ENCODE measurements around the gene PPM1E. TPM values are rescaled to one million over a fixed set of nuclear protein-coding genes. Genes with fewer than 3 reads are reported as not detected.
"Not testable (repeated sequence)": the region's sequence is repeated elsewhere in the genome, so short reads cannot be mapped to it uniquely, and the experiment has no call there.

PPM1E gene
- total RNA-seq, 2 donors from 2014 or later, result 0.26 to 0.66 TPM

DNA sequence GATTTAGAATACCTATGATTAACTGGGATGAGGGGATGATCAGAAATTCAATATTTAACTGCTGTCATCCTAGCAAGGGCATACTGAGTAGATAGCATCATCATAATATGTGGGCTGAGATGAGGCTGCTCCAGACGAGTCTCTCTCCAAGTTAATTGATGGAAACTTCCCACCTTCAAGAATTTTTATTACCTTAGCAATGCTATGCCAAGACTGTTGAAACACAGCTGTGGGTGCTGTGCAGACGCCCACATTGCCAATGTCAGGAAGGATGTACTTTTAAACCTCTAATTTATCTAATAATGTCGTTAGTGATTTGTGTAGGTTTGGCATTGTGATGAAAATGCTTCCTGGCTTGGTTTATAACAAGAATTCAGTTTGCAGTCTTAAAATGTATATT lies 180.6 kb downstream of the PPM1E start:
- H3K4me1 ChIP-seq, result no peaks in the 10 kb centered on the region
- DNase-seq, result no peak
- no peaks in the 10 kb centered on the region for H3K36me3 ChIP-seq (replicated peaks in 1 of 2; ENCODE audit: insufficient read depth in 1 of 2, low read depth in 2 of 2)
- no peaks in the 10 kb centered on the region for H3K27me3 ChIP-seq
- TF ChIP-seq, protein P1, sequence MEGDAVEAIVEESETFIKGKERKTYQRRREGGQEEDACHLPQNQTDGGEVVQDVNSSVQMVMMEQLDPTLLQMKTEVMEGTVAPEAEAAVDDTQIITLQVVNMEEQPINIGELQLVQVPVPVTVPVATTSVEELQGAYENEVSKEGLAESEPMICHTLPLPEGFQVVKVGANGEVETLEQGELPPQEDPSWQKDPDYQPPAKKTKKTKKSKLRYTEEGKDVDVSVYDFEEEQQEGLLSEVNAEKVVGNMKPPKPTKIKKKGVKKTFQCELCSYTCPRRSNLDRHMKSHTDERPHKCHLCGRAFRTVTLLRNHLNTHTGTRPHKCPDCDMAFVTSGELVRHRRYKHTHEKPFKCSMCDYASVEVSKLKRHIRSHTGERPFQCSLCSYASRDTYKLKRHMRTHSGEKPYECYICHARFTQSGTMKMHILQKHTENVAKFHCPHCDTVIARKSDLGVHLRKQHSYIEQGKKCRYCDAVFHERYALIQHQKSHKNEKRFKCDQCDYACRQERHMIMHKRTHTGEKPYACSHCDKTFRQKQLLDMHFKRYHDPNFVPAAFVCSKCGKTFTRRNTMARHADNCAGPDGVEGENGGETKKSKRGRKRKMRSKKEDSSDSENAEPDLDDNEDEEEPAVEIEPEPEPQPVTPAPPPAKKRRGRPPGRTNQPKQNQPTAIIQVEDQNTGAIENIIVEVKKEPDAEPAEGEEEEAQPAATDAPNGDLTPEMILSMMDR (IDR thresholded peaks at IDR 0.05), result no peak
- TF ChIP-seq POLR2A (IDR thresholded peaks at IDR 0.05), result no peak
- no peak overlapping the region for H3K27ac ChIP-seq
- WGBS, 2 donors, result 24 to 28% methylated on average over 3 of the region's 3 CpGs
- no peaks in the 10 kb centered on the region for H3K9me3 ChIP-seq
- no peak overlapping the region for H3K4me3 ChIP-seq
- no peak for ATAC-seq
- intact Hi-C loops (cut with DNase I), result no loop called here

DNA sequence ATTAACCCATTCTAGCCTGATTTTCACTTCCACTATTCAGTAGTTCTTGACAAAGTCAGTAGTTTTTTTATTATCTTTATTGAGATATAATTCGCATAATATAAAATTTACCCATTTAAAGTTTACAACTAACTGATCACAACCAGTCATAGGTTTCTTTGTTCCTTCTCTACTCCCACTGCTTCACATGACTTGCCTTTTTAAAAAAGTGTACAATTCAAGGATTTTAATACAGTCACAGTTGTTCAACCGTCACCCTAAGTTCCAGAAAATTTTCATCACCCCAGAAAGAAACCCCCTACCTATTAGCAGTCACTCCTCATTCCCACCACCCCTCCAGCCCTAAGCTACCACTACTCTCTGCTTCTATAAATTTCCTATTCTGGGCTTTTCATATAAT lies 188.5 kb downstream of the PPM1E start:
- H3K27me3 ChIP-seq, result no peaks in the 10 kb centered on the region
- intact Hi-C loops (cut with DNase I), result no loop called here
- H3K27ac ChIP-seq, result no peak overlapping the region
- TF ChIP-seq POLR2A (IDR thresholded peaks at IDR 0.05), result no peak
- TF ChIP-seq, protein P1 (IDR thresholded peaks at IDR 0.05), result no peak
- DNase-seq (no peak), ATAC-seq (no peak)
- no peaks in the 10 kb centered on the region for H3K4me1 ChIP-seq
- H3K9me3 ChIP-seq, result no peaks in the 10 kb centered on the region
- no peaks in the 10 kb centered on the region for H3K36me3 ChIP-seq (replicated peaks in 1 of 2; ENCODE audit: insufficient read depth in 1 of 2, low read depth in 2 of 2)
- 84 to 90% methylated on average over 2 of the region's 2 CpGs for WGBS, 2 donors
- H3K4me3 ChIP-seq, result no peak overlapping the region

DNA sequence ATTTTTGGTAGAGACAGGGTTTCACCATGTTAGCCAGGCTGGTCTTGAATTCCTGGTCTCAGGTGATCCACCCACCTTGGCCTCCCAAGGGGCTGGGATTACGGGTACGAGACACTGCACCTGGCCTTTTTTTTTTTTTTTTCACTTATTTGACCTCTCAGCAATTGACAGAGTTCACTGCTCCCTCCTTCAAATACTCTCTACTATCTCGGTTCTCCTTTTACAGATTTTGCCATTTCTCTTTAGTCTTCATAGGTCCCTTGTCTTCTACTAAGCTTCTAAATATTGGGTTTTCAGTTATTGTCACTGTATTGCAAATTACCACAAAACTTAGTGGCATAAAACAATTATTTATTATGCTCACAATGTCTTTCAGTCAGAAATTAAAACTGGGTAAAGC lies 191.8 kb downstream of the PPM1E start:
- Histone ChIP-seq H3K4me3 (no peak overlapping the region), H3K36me3 (replicated peaks in 1 of 2; ENCODE audit: insufficient read depth in 1 of 2, low read depth in 2 of 2) (no peaks in the 10 kb centered on the region), H3K4me1 (no peaks in the 10 kb centered on the region), H3K27me3 (no peaks in the 10 kb centered on the region), H3K9me3 (peaks cover 0 to 9% (median 0%) of the 10 kb centered on the region in 3 donors), H3K27ac (no peak overlapping the region)
- intact Hi-C loops (cut with DNase I), result no loop called here
- TF ChIP-seq POLR2A (IDR thresholded peaks at IDR 0.05), result no peak
- TF ChIP-seq, protein P1 (IDR thresholded peaks at IDR 0.05), result no peak
- 66 to 82% methylated on average over 3 of the region's 3 CpGs for WGBS, 2 donors
- no peak for DNase-seq
- ATAC-seq, result no peak

DNA sequence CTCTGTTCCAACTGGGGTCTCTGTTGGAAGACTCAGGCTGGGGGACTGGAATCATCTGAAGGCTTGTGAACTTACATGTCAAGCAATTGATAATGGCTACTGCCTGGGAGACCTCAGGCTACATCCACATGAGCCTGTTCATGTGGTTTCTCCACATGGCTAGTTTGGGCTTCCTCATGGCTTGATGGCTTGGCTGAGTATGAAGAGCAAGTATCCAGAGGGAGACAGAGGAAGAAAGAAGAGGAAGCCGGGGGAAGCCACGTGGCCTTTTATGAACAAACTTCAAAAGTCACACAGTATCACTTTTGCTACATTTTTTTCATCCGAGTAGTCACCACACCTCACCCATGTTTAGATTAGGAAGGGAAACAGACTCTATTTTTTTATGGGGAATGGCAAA lies 192.2 kb downstream of the PPM1E start:
- no peak overlapping the region for H3K27ac ChIP-seq
- intact Hi-C loops (cut with DNase I), result no loop called here
- no peaks in the 10 kb centered on the region for H3K4me1 ChIP-seq
- 76 to 84% methylated on average over 3 of the region's 3 CpGs for WGBS, 2 donors
- ATAC-seq (no peak), DNase-seq (peak in 1 of 4 donors; percentile 17)
- no peak overlapping the region for H3K4me3 ChIP-seq
- H3K9me3 ChIP-seq, result peaks cover 0 to 9% (median 0%) of the 10 kb centered on the region in 3 donors
- TF ChIP-seq, protein P1 (IDR thresholded peaks at IDR 0.05), result no peak
- TF ChIP-seq POLR2A (IDR thresholded peaks at IDR 0.05), result no peak
- H3K27me3 ChIP-seq, result no peaks in the 10 kb centered on the region
- no peaks in the 10 kb centered on the region for H3K36me3 ChIP-seq (replicated peaks in 1 of 2; ENCODE audit: insufficient read depth in 1 of 2, low read depth in 2 of 2)

DNA sequence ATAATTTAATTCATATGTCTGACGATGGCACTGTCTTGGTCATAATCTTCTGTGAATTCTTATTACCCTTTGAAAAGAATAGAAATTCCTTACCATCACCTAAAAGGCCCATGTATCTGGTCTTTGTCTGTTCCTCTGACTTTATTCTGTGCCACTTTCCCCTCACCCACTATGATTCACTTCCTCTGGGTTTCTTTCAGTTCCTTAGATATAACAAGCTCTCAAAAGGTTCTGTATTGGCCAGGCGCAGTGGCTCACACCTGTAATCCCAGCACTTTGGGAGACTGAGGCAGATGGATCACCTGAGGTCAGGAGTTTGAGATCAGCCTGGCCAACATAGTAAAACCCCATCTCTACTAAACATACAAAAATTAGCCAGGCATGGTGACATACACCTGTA lies 198.7 kb downstream of the PPM1E start:
- H3K4me1 ChIP-seq; intact Hi-C loops (cut with DNase I); DNase-seq; H3K27ac ChIP-seq; H3K4me3 ChIP-seq; H3K27me3 ChIP-seq; H3K36me3 ChIP-seq (replicated peaks in 1 of 2; ENCODE audit: insufficient read depth in 1 of 2, low read depth in 2 of 2); ATAC-seq; H3K9me3 ChIP-seq: not testable (repeated sequence)
- WGBS, 2 donors, result 71 to 77% methylated on average over 2 of the region's 2 CpGs

All from body of pancreas (tissue), 4 donors.